Neural cell (in vitro differentiated cells): ENCODE data around the gene DDC. TPM values are rescaled to one million over a fixed set of nuclear protein-coding genes. Genes with fewer than 3 reads are reported as not detected.

ENCODE experiments used
- H2AFZ ChIP-seq: fragments of 200-600, 300-800 bp; sonication (generic), shearing (Covaris generic); 2 replicates; pipeline ENCODE4 v1.6.0; 2014; ENCODE audit warnings: low read depth, mild to moderate bottlenecking, antibody characterized with exemption, low read length, moderate library complexity
- H3F3A ChIP-seq: fragments of 200-600 bp; shearing (Covaris generic); 2 replicates; pipeline ENCODE4 v1.6.1; 2016; ENCODE audit warnings: mild to moderate bottlenecking, moderate library complexity, mixed read lengths, antibody characterized with exemption, low read length; ENCODE audit not compliant: insufficient read depth, poor library complexity, severe bottlenecking
- H3K27ac ChIP-seq: fragments of 200-600, 300-800 bp; sonication (generic), shearing (Covaris generic); 2 replicates; pipeline ENCODE4 v1.5.1; 2014; ENCODE audit warnings: mild to moderate bottlenecking, low read length, moderate library complexity
- H3K27me3 ChIP-seq: fragments of 300-800, 200-600 bp; sonication (generic), shearing (Covaris generic); 2 replicates; pipeline ENCODE4 v1.6.0; 2014; ENCODE audit warnings: mild to moderate bottlenecking, low read depth, low read length, moderate library complexity; ENCODE audit not compliant: insufficient read depth
- H3K36me3 ChIP-seq: fragments of 300-800, 200-600 bp; sonication (generic), shearing (Covaris generic); 2 replicates; pipeline ENCODE4 v1.5.1; 2014; ENCODE audit warnings: mild to moderate bottlenecking, antibody characterized with exemption, low read length, moderate library complexity; ENCODE audit not compliant: insufficient read depth
- H3K4me2 ChIP-seq: fragments of 300-800, 200-600 bp; sonication (generic), shearing (Covaris generic); 2 replicates; pipeline ENCODE4 v1.6.0; 2014; ENCODE audit warnings: mild to moderate bottlenecking, low read length
- H3K4me3 ChIP-seq: fragments of 300-800, 200-600 bp; sonication (generic), shearing (Covaris generic); 2 replicates; pipeline ENCODE4 v1.5.1; 2014; ENCODE audit warnings: mild to moderate bottlenecking, low read length, moderate library complexity
- H3K79me2 ChIP-seq: fragments of 200-600 bp; shearing (Covaris generic); replicated peaks from 2 replicates; pipeline ENCODE4 v1.6.0; 2014; ENCODE audit warnings: mild to moderate bottlenecking, low read length, moderate library complexity; ENCODE audit not compliant: insufficient read depth
- H3K9ac ChIP-seq: fragments of 300-800, 200-600 bp; sonication (generic), shearing (Covaris generic); 2 replicates; pipeline ENCODE4 v1.6.1; 2016; ENCODE audit warnings: mild to moderate bottlenecking, low read length, mixed read lengths
- H3K9me2 ChIP-seq: fragments of 200-600 bp; shearing (Covaris generic); 2 replicates; pipeline ENCODE4 v1.6.1; 2016; ENCODE audit warnings: mild to moderate bottlenecking, low read length, mixed read lengths; ENCODE audit not compliant: insufficient read depth
- H3K9me3 ChIP-seq: fragments of 200-600, 300-800 bp; sonication (generic), shearing (Covaris generic); 2 replicates; pipeline ENCODE4 v1.6.1; 2016; ENCODE audit warnings: mild to moderate bottlenecking, mixed run types, low read length, moderate library complexity, mixed read lengths
- H4K20me1 ChIP-seq: fragments of 200-600 bp; shearing (Covaris generic); 2 replicates; pipeline ENCODE4 v1.6.1; 2016; ENCODE audit warnings: mild to moderate bottlenecking, mixed run types; ENCODE audit not compliant: insufficient read depth
- CTCF ChIP-seq: fragments of 450-650 bp; IDR thresholded peaks from 2 replicates; pipeline ENCODE4 v1.5.1; 2014; ENCODE audit warnings: antibody characterized with exemption, mild to moderate bottlenecking, moderate library complexity; ENCODE audit not compliant: poor library complexity, severe bottlenecking
- EP300 ChIP-seq: fragments of 450-650 bp; conservative IDR thresholded peaks from 2 replicates; pipeline ENCODE4 v1.6.1; 2014; ENCODE audit warnings: antibody characterized with exemption, mild to moderate bottlenecking, moderate library complexity; ENCODE audit not compliant: poor library complexity, severe bottlenecking
- EZH2 ChIP-seq: fragments of 200-600, 300-800 bp; shearing (Covaris generic), sonication (generic); IDR thresholded peaks from 2 replicates; pipeline ENCODE4 v1.6.1; 2014; ENCODE audit warnings: antibody characterized with exemption, low read length, borderline replicate concordance, mild to moderate bottlenecking; ENCODE audit not compliant: insufficient read depth, poor library complexity, severe bottlenecking
- MXI1 ChIP-seq: fragments of 450-650 bp; conservative IDR thresholded peaks from 2 replicates; pipeline ENCODE4 v1.6.1; 2014; ENCODE audit warnings: antibody characterized with exemption, mild to moderate bottlenecking; ENCODE audit not compliant: poor library complexity, severe bottlenecking
- POLR2AphosphoS5 ChIP-seq: IDR thresholded peaks from 2 replicates; pipeline ENCODE4 v1.6.1; 2012
- RAD21 ChIP-seq: fragments of 450-650 bp; conservative IDR thresholded peaks from 2 replicates; pipeline ENCODE4 v1.6.1; 2014; ENCODE audit warnings: antibody characterized with exemption, mild to moderate bottlenecking, moderate library complexity
- SMC3 ChIP-seq: fragments of 450-650 bp; conservative IDR thresholded peaks from 2 replicates; pipeline ENCODE4 v1.6.1; 2014; ENCODE audit warnings: antibody characterized with exemption, mild to moderate bottlenecking, moderate library complexity; ENCODE audit not compliant: poor library complexity
- TAF1 ChIP-seq: IDR thresholded peaks from 2 replicates; pipeline ENCODE4 v1.6.1; 2012; ENCODE audit warnings: low read depth
- polyA plus RNA-seq: library from polyadenylated mRNA; depleted of rRNA; stranded (reverse); fragments of >200 nt; gene quantifications from 2 replicates; pipeline ENCODE4 v1.2.3, GENCODE V29; 2014
- TF ChIP-seq, protein P1 (sequence below): IDR thresholded peaks from 2 replicates; pipeline ENCODE4 v1.6.1; 2012; ENCODE audit warnings: borderline replicate concordance

Gene DDC
- polyA plus RNA-seq, 1 donor from 2014 or later, result 42.9 TPM

DNA sequence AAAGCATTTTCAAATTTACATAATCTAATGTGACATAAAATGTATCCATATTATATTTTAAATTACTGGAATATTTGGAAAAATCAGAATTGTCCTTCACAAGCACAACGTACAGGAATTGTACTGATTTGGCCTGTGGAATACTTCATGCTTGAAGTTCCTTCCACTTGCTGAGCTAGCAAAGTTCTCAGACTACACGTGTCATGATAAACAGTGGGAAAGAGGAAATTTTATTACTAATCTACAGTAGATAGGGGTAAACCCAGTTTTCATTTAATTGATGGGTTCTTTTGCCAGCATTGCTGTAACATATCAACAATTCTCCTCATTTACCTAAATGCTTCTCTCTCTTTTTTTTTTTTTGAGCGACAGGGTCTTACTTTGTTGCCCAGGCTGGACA lies 69.5 kb downstream of the DDC start:
- Histone ChIP-seq H3K27ac (no peak overlapping the region), H2AFZ (no peak overlapping the region), H3K9me3 (no peaks in the 10 kb centered on the region), H3K4me2 (no peak overlapping the region), H4K20me1 (no peaks in the 10 kb centered on the region), H3F3A (no peaks in the 10 kb centered on the region), H3K79me2 (no peaks in the 10 kb centered on the region), H3K27me3 (no peaks in the 10 kb centered on the region), H3K9ac (no peak overlapping the region), H3K36me3 (no peaks in the 10 kb centered on the region), H3K4me3 (no peak overlapping the region), H3K9me2 (no peaks in the 10 kb centered on the region)
- TF ChIP-seq RAD21 (no peak), POLR2AphosphoS5 (no peak), CTCF (no peak), EZH2 (no peak), EP300 (no peak), SMC3 (no peak), TAF1 (no peak), MXI1 (no peak)
- TF ChIP-seq, protein P1, sequence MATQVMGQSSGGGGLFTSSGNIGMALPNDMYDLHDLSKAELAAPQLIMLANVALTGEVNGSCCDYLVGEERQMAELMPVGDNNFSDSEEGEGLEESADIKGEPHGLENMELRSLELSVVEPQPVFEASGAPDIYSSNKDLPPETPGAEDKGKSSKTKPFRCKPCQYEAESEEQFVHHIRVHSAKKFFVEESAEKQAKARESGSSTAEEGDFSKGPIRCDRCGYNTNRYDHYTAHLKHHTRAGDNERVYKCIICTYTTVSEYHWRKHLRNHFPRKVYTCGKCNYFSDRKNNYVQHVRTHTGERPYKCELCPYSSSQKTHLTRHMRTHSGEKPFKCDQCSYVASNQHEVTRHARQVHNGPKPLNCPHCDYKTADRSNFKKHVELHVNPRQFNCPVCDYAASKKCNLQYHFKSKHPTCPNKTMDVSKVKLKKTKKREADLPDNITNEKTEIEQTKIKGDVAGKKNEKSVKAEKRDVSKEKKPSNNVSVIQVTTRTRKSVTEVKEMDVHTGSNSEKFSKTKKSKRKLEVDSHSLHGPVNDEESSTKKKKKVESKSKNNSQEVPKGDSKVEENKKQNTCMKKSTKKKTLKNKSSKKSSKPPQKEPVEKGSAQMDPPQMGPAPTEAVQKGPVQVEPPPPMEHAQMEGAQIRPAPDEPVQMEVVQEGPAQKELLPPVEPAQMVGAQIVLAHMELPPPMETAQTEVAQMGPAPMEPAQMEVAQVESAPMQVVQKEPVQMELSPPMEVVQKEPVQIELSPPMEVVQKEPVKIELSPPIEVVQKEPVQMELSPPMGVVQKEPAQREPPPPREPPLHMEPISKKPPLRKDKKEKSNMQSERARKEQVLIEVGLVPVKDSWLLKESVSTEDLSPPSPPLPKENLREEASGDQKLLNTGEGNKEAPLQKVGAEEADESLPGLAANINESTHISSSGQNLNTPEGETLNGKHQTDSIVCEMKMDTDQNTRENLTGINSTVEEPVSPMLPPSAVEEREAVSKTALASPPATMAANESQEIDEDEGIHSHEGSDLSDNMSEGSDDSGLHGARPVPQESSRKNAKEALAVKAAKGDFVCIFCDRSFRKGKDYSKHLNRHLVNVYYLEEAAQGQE, result no peak

DNA sequence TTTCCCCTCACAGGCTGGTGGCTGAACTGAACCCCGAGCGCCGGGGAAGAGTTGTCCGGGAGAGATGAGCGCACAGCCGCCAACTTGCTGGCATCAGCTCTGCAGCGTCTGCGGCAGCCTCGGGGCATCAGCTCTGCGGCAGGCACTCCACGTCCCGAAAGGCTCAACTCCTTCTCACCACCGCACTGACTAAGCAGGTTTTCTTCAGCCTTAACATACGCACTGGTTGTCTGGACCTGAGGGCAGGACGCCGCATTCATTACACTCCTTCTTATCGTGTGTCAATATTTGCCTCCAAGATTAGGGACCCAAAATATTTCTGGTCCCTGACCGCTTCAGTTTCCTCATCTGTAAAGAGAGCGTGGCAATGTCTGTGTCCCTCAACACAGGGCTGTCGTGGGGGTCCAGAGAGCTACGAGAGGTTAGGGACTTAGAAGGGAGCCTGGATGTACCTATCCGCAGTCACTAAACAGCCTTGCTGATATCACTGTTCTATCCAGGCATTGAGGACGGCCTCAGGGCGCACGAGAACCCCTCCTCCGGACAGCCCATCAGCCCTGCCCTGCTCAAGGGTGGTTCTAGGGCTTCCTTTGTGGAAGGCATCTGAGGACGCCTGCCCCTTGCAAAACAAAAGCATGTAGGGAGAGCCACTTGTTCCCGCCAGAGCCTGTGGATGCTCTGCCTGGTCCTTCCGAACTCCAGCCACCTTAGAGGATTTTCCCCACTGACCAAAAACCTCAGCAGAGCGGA lies 72.3 kb downstream of the DDC start:
- H4K20me1 ChIP-seq, result no peaks in the 10 kb centered on the region
- H2AFZ ChIP-seq, result no peak overlapping the region
- H3K9me2 ChIP-seq, result no peaks in the 10 kb centered on the region
- H3K27me3 ChIP-seq, result no peaks in the 10 kb centered on the region
- H3K9me3 ChIP-seq, result no peaks in the 10 kb centered on the region
- no peak overlapping the region for H3K4me2 ChIP-seq
- H3K4me3 ChIP-seq, result no peak overlapping the region
- no peak overlapping the region for H3K9ac ChIP-seq
- no peak for TF ChIP-seq RAD21
- TF ChIP-seq TAF1, result no peak
- TF ChIP-seq CTCF, result no peak
- no peak for TF ChIP-seq SMC3
- TF ChIP-seq, protein P1, result no peak
- no peak for TF ChIP-seq EZH2
- TF ChIP-seq EP300, result no peak
- no peak for TF ChIP-seq MXI1
- TF ChIP-seq POLR2AphosphoS5, result no peak
- H3K27ac ChIP-seq, result no peak overlapping the region
- H3K79me2 ChIP-seq, result no peaks in the 10 kb centered on the region
- H3F3A ChIP-seq, result no peaks in the 10 kb centered on the region
- H3K36me3 ChIP-seq, result no peaks in the 10 kb centered on the region
